HCT116 (cell line): ENCODE results near the gene CD96. TPM values are rescaled to one million over a fixed set of nuclear protein-coding genes. Genes with fewer than 3 reads are reported as not detected.

Source experiments
- ATAC-seq: fragments of 200-7000 bp; cut with Tn5 transposase; 2 replicates; pipeline ENCODE4 v1.9.1; 2020; ENCODE audit warnings: mild to moderate bottlenecking, moderate library complexity
- BruUV-seq: library from RNA; stranded (reverse); fragments of 400-500 nt; replicated peaks from 2 replicates; lab custom pipeline; 2021; lab: Mats Ljungman, UMichigan
- CTCF ChIA-PET: fragments of 300-600 bp; sonication (Branson Sonifier 250); formaldehyde crosslinking; loops from one replicate; lab custom pipeline; 2021; ENCODE audit warnings: antibody characterized with exemption; lab: Charles Lee
- POLR2A ChIA-PET: fragments of 300-600, 350-600 bp; sonication (Branson Sonifier 250); formaldehyde crosslinking; loops from one replicate; lab custom pipeline; 2021; ENCODE audit warnings: antibody characterized with exemption; lab: Charles Lee
- RAD21 ChIA-PET, 2 experiments: fragments of 300-600 bp; sonication (Branson Sonifier 250); formaldehyde crosslinking; loops; one replicate each; lab custom pipeline; 2023; ENCODE audit warnings: low total read pairs in 2 of 2; ENCODE audit not compliant: uncharacterized antibody in 2 of 2, unreplicated experiment in 2 of 2, low non-redundant PET in 1 of 2; lab: Charles Lee
- DNase-seq: peaks from one replicate; pipeline ENCODE4 v3.0.0-alpha.2; 2010; ENCODE audit warnings: low read depth, low spot score
- H2AFZ ChIP-seq: fragments of 200-600 bp; shearing (Covaris generic), sonication (generic); 2 replicates; pipeline ENCODE4 v1.6.1; 2017; ENCODE audit warnings: low read depth, mixed run types, mixed read lengths, antibody characterized with exemption, low read length; ENCODE audit not compliant: poor library complexity, severe bottlenecking
- H3K27ac ChIP-seq: 2 replicates; pipeline ENCODE4 v1.5.1; 2012; ENCODE audit warnings: low read depth, low read length
- H3K27me3 ChIP-seq: fragments of 200-600 bp; sonication (generic); 2 replicates; pipeline ENCODE4 v1.6.1; 2016; ENCODE audit warnings: mixed run types, low read length, mixed read lengths; ENCODE audit not compliant: insufficient read depth
- H3K36me3 ChIP-seq, 2 experiments: fragments of 200-500 bp in 1 of 2; fragments of 200-600 bp in 1 of 2; sonication (Bioruptor generic) in 1 of 2; sonication (generic) in 1 of 2; 2 replicates each; pipeline versions ENCODE4 v1.5.1 to v1.6.1; 2014 to 2016; ENCODE audit warnings: low read length in 2 of 2, inconsistent platforms in 1 of 2, mixed read lengths in 1 of 2, mixed run types in 1 of 2; ENCODE audit not compliant: insufficient read depth in 2 of 2, control insufficient read depth in 1 of 2
- H3K4me1 ChIP-seq, 2 experiments: fragments of 200-600 bp in 1 of 2; sonication (generic) in 1 of 2; 2 replicates each; pipeline versions ENCODE4 v1.5.1 to v1.6.1; 2012 to 2017; ENCODE audit warnings: low read length in 2 of 2, inconsistent platforms in 1 of 2, mild to moderate bottlenecking in 1 of 2, mixed read lengths in 1 of 2, mixed run types in 1 of 2, moderate library complexity in 1 of 2; ENCODE audit not compliant: insufficient read depth in 2 of 2, control insufficient read depth in 1 of 2
- H3K4me2 ChIP-seq: fragments of 200-600 bp; sonication (generic); 2 replicates; pipeline ENCODE4 v1.6.1; 2017; ENCODE audit warnings: mixed run types, low read length, mixed read lengths
- H3K4me3 ChIP-seq, 2 experiments: fragments of 200-600 bp in 1 of 2; sonication (generic) in 1 of 2; replicated peaks in 1 of 2; 2 replicates each; pipeline ENCODE4 v1.5.1; 2011 to 2016; ENCODE audit warnings: low read length in 2 of 2, control low read depth in 1 of 2, low read depth in 1 of 2, mild to moderate bottlenecking in 1 of 2, mixed read lengths in 1 of 2, mixed run types in 1 of 2
- H3K79me2 ChIP-seq: fragments of 200-600 bp; sonication (generic); 2 replicates; pipeline ENCODE4 v1.6.1; 2017; ENCODE audit warnings: mild to moderate bottlenecking, mixed run types, low read length, moderate library complexity, mixed read lengths; ENCODE audit not compliant: insufficient read depth
- H3K9ac ChIP-seq: fragments of 200-600 bp; sonication (generic); 2 replicates; pipeline ENCODE4 v1.6.1; 2016; ENCODE audit warnings: low read length, mixed read lengths
- H3K9me2 ChIP-seq: fragments of 200-600 bp; sonication (generic), shearing (Covaris generic); 2 replicates; pipeline ENCODE4 v1.6.1; 2017; ENCODE audit warnings: mixed run types, mild to moderate bottlenecking, moderate library complexity; ENCODE audit not compliant: insufficient read depth
- H3K9me3 ChIP-seq, 2 experiments: fragments of 200-500 bp in 1 of 2; fragments of 200-600 bp in 1 of 2; sonication (Bioruptor generic) in 1 of 2; sonication (generic) in 1 of 2; 2 replicates each; pipeline ENCODE4 v1.6.1; 2014 to 2017; ENCODE audit warnings: low read length in 2 of 2, mixed read lengths in 2 of 2, inconsistent platforms in 1 of 2, low read depth in 1 of 2, mild to moderate bottlenecking in 1 of 2, mixed run types in 1 of 2, moderate library complexity in 1 of 2; ENCODE audit not compliant: control insufficient read depth in 1 of 2, insufficient read depth in 1 of 2
- H4K20me1 ChIP-seq: fragments of 200-600 bp; sonication (generic), shearing (Covaris generic); 2 replicates; pipeline ENCODE4 v1.6.1; 2017; ENCODE audit warnings: mixed run types, mild to moderate bottlenecking, moderate library complexity; ENCODE audit not compliant: insufficient read depth
- EGR1 ChIP-seq: IDR thresholded peaks from 2 replicates; pipeline ENCODE4 v1.6.1; 2012; ENCODE audit warnings: low read depth
- ELF1 ChIP-seq: IDR thresholded peaks from 2 replicates; pipeline ENCODE4 v1.6.1; 2012; ENCODE audit warnings: low read depth, borderline replicate concordance
- EZH2 ChIP-seq: fragments of 200-600 bp; sonication (generic); IDR thresholded peaks from 2 replicates; pipeline ENCODE4 v1.6.1; 2017; ENCODE audit warnings: antibody characterized with exemption, mixed run types
- MAX ChIP-seq: IDR thresholded peaks from 2 replicates; pipeline ENCODE4 v1.6.1; 2012
- RAD21 ChIP-seq: IDR thresholded peaks from 2 replicates; pipeline ENCODE4 v1.6.1; 2012; ENCODE audit warnings: low read depth, mild to moderate bottlenecking
- SP1 ChIP-seq: IDR thresholded peaks from 2 replicates; pipeline ENCODE4 v1.6.1; 2012; ENCODE audit warnings: low read depth
- SRF ChIP-seq: IDR thresholded peaks from 2 replicates; pipeline ENCODE4 v1.6.1; 2012; ENCODE audit warnings: low read depth
- TCF7L2 ChIP-seq: IDR thresholded peaks from 2 replicates; pipeline ENCODE4 v1.7.0; 2011; ENCODE audit warnings: borderline replicate concordance, inconsistent platforms; ENCODE audit not compliant: insufficient read depth, insufficient read length; ENCODE audit errors: extremely low read depth
- ZNF274 ChIP-seq: fragments of 200-500 bp; sonication (Bioruptor generic); IDR thresholded peaks from 2 replicates; pipeline ENCODE4 v1.6.1; 2014; ENCODE audit warnings: mild to moderate bottlenecking, low read depth, low read length, inconsistent platforms
- intact Hi-C: fragments of 100-400 bp; cut with micrococcal nuclease; formaldehyde crosslinking; loops from 2 replicates; pipeline ENCODE4 v1.10.0; 2022
- total RNA-seq: library from RNA; stranded (reverse); gene quantifications from one replicate; pipeline ENCODE4 v1.2.1, GENCODE V29; 2021; ENCODE audit not compliant: unreplicated experiment

Gene CD96
- total RNA-seq, 1 experiment from 2014 or later: 0.42 TPM

GRCh38 chr3:111571282-111571681, 29.3 kb downstream of the CD96 start:
- ChIA-PET POLR2A (no interaction called here), RAD21 (no interaction called here)
- ATAC-seq: no peak

GRCh38 chr3:111571907-111572460, 30.0 kb downstream of the CD96 start:
- Histone ChIP-seq H3K4me3 (no peak overlapping the region), H3K79me2 (no peaks in the 10 kb centered on the region), H3K9ac (no peak overlapping the region)
- CTCF ChIA-PET: no interaction called here
- intact Hi-C loops: loop anchor here (10.0 kb wide), 1 partner anchor 403 kb away; the partner anchor contains the start of gene ABHD10
- TF ChIP-seq EZH2: no peak
- no peak for TF ChIP-seq RAD21
- no peak for TF ChIP-seq EGR1
- no peak for TF ChIP-seq ELF1
- no peak for TF ChIP-seq SP1
- TF ChIP-seq, all 23 proteins: peak for 0
- H2AFZ ChIP-seq: no peak overlapping the region
- DNase-seq: no peak
- RAD21 ChIA-PET: no interaction called here
- H4K20me1 ChIP-seq: no peaks in the 10 kb centered on the region
- peaks cover 10 to 12% of the 10 kb centered on the region in 2 experiments for H3K4me1 ChIP-seq
- no peaks in the 10 kb centered on the region for H3K36me3 ChIP-seq
- no peak for ATAC-seq
- POLR2A ChIA-PET: no interaction called here
- H3K27ac ChIP-seq: no peak overlapping the region
- H3K4me2 ChIP-seq: no peak overlapping the region
- BruUV-seq: no TSS peak
- H3K9me3 ChIP-seq: no peaks in the 10 kb centered on the region
- H3K27me3 ChIP-seq: no peaks in the 10 kb centered on the region
- no peaks in the 10 kb centered on the region for H3K9me2 ChIP-seq

More at GRCh38 chr3:111571282-111571681, 29.3 kb downstream of the CD96 start:
- H3K79me2 ChIP-seq: no peaks in the 10 kb centered on the region
- no peaks in the 10 kb centered on the region for H3K9me3 ChIP-seq
- H3K36me3 ChIP-seq: no peaks in the 10 kb centered on the region
- H3K4me2 ChIP-seq: peak overlapping the region; percentile 13; the same call in 1 of the 2 replicates
- H2AFZ ChIP-seq: no peak overlapping the region
- no peaks in the 10 kb centered on the region for H4K20me1 ChIP-seq
- no peak for DNase-seq
- no peak overlapping the region for H3K27ac ChIP-seq
- TF ChIP-seq SRF (no peak), TCF7L2 (peak; percentile 68), ZNF274 (no peak), MAX (no peak)
- intact Hi-C loops: loop anchor here (10.0 kb wide), 1 partner anchor 404 kb away; the partner anchor contains the start of gene ABHD10
- no peak overlapping the region for H3K9ac ChIP-seq
- H3K9me2 ChIP-seq: no peaks in the 10 kb centered on the region
- CTCF ChIA-PET: no interaction called here
- no peak overlapping the region for H3K4me3 ChIP-seq
- no TSS peak for BruUV-seq
- peaks cover 8 to 10% of the 10 kb centered on the region in 2 experiments for H3K4me1 ChIP-seq
- H3K27me3 ChIP-seq: no peaks in the 10 kb centered on the region
